ENCODE measurements around the gene LMAN2. TPM values are rescaled to one million over a fixed set of nuclear protein-coding genes. Genes with fewer than 3 reads are reported as not detected.

LMAN2 gene
- polyA plus RNA-seq, 2 donors = 84.0 to 190 TPM

DNA sequence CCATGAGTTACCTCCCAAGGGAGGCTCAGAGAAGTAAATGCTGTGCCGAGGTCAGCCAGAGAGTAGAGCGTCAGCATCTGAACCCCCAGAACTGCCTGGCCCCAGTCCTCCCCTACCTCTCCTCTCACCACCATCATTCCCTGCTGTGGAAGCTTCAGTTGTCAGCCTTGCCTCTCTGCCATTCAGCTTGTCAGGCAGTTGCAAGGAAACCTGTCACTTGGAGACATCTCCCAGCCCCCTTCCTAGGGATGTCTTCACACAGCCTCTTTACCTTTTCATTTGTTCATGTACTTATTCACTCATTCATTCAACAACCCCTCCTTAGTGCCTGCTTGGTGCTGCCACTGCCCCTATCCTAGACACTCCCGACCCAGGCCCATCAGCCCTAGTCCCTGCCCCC is 8.4 kb upstream of the LMAN2 start:
- WGBS, 2 donors = 84 to 93% methylated on average over 2 to 3 of the region's 3 CpGs
- Histone ChIP-seq H3K36me3 (ENCODE audit: control insufficient read depth in 2 of 2, insufficient read depth in 2 of 2, low read length in 1 of 2) (no peaks in the 10 kb centered on the region), H3K9me3 (ENCODE audit: control insufficient read depth in 2 of 2, insufficient read depth in 1 of 2, low read depth in 1 of 2, low read length in 1 of 2) (peaks cover 0 to 2% of the 10 kb centered on the region in 2 donors), H3K27me3 (ENCODE audit: control insufficient read depth in 1 of 2, insufficient read depth in 2 of 2, low read length in 2 of 2) (no peaks in the 10 kb centered on the region), H3K4me3 (ENCODE audit: low read depth in 1 of 2, low read length in 2 of 2) (no peak overlapping the region), H3K4me1 (ENCODE audit: control insufficient read depth in 2 of 2, insufficient read depth in 2 of 2, low read length in 1 of 2) (peaks cover 0 to 18% of the 10 kb centered on the region in 2 donors), H3K27ac (ENCODE audit: low read depth in 2 of 2, low read length in 1 of 2) (no peak overlapping the region)

DNA sequence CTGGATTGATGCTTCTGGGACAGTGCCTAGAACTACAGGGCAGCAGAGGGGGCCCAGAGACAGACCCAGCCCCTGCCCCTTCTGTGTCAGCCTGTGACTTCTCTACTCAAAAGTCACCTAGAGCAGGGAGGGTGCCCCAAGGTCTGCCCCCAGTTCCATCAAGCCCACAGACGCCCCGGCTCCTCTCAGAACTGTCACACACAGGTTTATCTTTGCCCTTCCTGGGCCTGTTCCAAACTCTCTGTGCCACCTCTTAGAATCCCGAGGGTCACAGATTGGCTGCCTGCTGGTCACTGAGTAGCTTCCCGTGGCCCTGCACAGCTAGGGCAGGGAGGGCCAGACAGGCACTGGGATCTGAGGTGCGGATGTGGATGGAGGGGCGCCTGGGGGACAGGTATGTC is 8.0 kb upstream of the LMAN2 start:
- 85 to 90% methylated on average over 6 of the region's 6 CpGs for WGBS, 2 donors
- H3K4me3 ChIP-seq (ENCODE audit: low read depth in 1 of 2, low read length in 2 of 2) = no peak overlapping the region

DNA sequence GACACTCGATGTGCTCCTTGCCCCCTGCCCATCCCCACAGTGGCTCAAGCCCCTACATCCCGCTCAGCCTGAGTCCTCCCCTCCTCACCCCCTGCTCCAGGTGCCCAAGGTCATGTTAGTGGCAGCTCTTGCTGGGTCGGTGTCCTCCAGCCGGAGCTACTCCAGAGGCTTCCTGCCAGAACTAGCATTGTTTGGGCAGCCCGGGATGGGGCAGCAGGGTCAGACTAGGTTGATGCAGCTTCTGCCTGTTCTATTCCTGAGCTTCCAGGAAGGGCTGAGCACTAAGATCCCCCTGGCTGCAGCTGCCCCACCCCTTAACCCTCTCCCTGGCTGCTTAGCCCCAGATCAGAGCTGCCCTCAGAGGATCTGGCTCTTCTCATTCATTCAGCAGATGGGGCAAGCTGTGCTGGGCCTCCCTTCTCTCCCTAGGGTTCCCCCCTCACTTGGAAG is 6.9 kb upstream of the LMAN2 start:
- WGBS, 2 donors = 19 to 23% methylated on average over 5 of the region's 5 CpGs
- peaks cover 0 to 2% of the 10 kb centered on the region in 2 donors for H3K9me3 ChIP-seq (ENCODE audit: control insufficient read depth in 2 of 2, insufficient read depth in 1 of 2, low read depth in 1 of 2, low read length in 1 of 2)
- H3K27me3 ChIP-seq (ENCODE audit: control insufficient read depth in 1 of 2, insufficient read depth in 2 of 2, low read length in 2 of 2) = no peaks in the 10 kb centered on the region
- H3K27ac ChIP-seq (ENCODE audit: low read depth in 2 of 2, low read length in 1 of 2) = peak overlapping the region in 1 of 2 donors; percentile 42
- H3K4me3 ChIP-seq (ENCODE audit: low read depth in 1 of 2, low read length in 2 of 2) = peak overlapping the region; percentile 39 to 55
- H3K4me1 ChIP-seq (ENCODE audit: control insufficient read depth in 2 of 2, insufficient read depth in 2 of 2, low read length in 1 of 2) = peaks cover 0 to 18% of the 10 kb centered on the region in 2 donors
- H3K36me3 ChIP-seq (ENCODE audit: control insufficient read depth in 2 of 2, insufficient read depth in 2 of 2, low read length in 1 of 2) = no peaks in the 10 kb centered on the region

More for the DNA sequence above, 8.0 kb upstream of the LMAN2 start:
- Histone ChIP-seq H3K27me3 (ENCODE audit: control insufficient read depth in 1 of 2, insufficient read depth in 2 of 2, low read length in 2 of 2) (no peaks in the 10 kb centered on the region), H3K4me1 (ENCODE audit: control insufficient read depth in 2 of 2, insufficient read depth in 2 of 2, low read length in 1 of 2) (peaks cover 0 to 18% of the 10 kb centered on the region in 2 donors), H3K9me3 (ENCODE audit: control insufficient read depth in 2 of 2, insufficient read depth in 1 of 2, low read depth in 1 of 2, low read length in 1 of 2) (peaks cover 0 to 2% of the 10 kb centered on the region in 2 donors), H3K36me3 (ENCODE audit: control insufficient read depth in 2 of 2, insufficient read depth in 2 of 2, low read length in 1 of 2) (no peaks in the 10 kb centered on the region), H3K27ac (ENCODE audit: low read depth in 2 of 2, low read length in 1 of 2) (no peak overlapping the region)

DNA sequence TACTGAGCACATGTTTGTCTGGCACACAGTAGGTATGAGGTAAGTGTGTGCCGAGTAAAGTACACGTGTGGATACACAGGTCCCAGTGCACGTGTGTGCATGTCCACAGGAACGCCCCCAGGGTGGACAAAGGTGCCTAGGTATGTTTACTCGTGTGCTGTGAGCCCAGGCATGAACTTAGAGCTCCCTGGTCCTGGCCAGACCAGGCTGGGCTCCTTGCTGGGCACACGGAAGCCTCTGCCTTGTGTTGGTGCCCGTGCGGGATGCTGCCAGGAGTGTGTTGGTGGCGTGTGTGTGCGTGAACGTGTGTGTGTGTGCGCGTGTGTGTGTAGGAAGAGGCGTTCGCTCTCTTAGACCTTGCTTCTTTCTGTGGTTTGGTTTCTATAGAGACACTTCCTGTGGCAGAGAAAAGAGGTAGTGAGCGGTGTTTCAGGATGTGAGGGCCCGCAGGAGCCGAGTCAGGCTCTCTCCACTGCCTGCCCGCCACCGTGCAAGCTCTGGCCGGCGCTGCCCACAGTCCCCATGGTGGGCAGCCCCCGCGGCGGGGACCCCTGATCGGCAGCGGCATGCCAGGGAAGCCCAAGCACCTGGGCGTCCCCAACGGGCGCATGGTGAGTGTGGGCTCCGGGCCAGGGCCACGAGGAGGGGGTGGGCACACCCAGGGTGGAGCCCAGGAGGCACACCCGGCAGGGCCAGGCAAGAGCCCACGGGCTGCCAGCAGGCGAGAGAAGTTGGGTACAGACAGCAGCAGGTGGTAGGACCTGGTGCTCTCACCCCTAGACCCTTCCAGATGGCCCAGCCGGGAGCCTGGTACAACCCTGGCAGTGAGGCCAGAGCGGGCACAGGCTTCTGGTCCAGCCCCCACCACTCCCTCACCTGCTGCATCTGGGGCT is 6.2 kb upstream of the LMAN2 start, which contains the start of gene RGS14:
Gene RGS14, plus strand, starts transcription at position 466 of the 893 bp plus-strand sequence. Its CDS starts 101 bp downstream, at position 567.
- WGBS, 2 donors = 20 to 28% methylated on average over 37 of the region's 37 CpGs
- Histone ChIP-seq H3K27me3 (ENCODE audit: control insufficient read depth in 1 of 2, insufficient read depth in 2 of 2, low read length in 2 of 2) (no peaks in the 10 kb centered on the region), H3K4me3 (ENCODE audit: low read depth in 1 of 2, low read length in 2 of 2) (peak within 1 kb of the TSS; percentile 39 to 55), H3K9me3 (ENCODE audit: control insufficient read depth in 2 of 2, insufficient read depth in 1 of 2, low read depth in 1 of 2, low read length in 1 of 2) (peaks cover 0 to 2% of the 10 kb centered on the region in 2 donors), H3K27ac (ENCODE audit: low read depth in 2 of 2, low read length in 1 of 2) (peak within 1 kb of the TSS; percentile 21 to 42), H3K36me3 (ENCODE audit: control insufficient read depth in 2 of 2, insufficient read depth in 2 of 2, low read length in 1 of 2) (no peaks in the 10 kb centered on the region), H3K4me1 (ENCODE audit: control insufficient read depth in 2 of 2, insufficient read depth in 2 of 2, low read length in 1 of 2) (peaks cover 0 to 18% of the 10 kb centered on the region in 2 donors)

DNA sequence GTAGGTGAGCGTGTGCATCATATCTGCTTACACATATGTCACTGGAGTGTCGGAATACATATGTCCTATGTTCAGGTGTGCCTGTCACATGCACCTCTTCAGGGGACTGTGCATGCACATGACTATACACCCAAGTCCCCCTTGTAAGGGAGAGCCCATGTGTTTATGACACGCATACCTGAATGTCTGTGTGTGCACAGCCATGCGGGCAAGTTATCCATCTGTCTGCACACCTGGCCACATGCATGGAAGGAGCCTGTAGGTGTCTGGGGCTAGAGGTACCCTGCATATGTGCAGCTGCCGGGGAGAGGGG is 5.6 kb upstream of the LMAN2 start:
- H3K27me3 ChIP-seq (ENCODE audit: control insufficient read depth in 1 of 2, insufficient read depth in 2 of 2, low read length in 2 of 2) = no peaks in the 10 kb centered on the region
- peaks cover 0 to 2% of the 10 kb centered on the region in 2 donors for H3K9me3 ChIP-seq (ENCODE audit: control insufficient read depth in 2 of 2, insufficient read depth in 1 of 2, low read depth in 1 of 2, low read length in 1 of 2)
- 77 to 79% methylated on average over 5 of the region's 5 CpGs for WGBS, 2 donors
- no peaks in the 10 kb centered on the region for H3K36me3 ChIP-seq (ENCODE audit: control insufficient read depth in 2 of 2, insufficient read depth in 2 of 2, low read length in 1 of 2)
- peaks cover 0 to 17% of the 10 kb centered on the region in 2 donors for H3K4me1 ChIP-seq (ENCODE audit: control insufficient read depth in 2 of 2, insufficient read depth in 2 of 2, low read length in 1 of 2)
- no peak overlapping the region for H3K4me3 ChIP-seq (ENCODE audit: low read depth in 1 of 2, low read length in 2 of 2)
- H3K27ac ChIP-seq (ENCODE audit: low read depth in 2 of 2, low read length in 1 of 2) = no peak overlapping the region

DNA sequence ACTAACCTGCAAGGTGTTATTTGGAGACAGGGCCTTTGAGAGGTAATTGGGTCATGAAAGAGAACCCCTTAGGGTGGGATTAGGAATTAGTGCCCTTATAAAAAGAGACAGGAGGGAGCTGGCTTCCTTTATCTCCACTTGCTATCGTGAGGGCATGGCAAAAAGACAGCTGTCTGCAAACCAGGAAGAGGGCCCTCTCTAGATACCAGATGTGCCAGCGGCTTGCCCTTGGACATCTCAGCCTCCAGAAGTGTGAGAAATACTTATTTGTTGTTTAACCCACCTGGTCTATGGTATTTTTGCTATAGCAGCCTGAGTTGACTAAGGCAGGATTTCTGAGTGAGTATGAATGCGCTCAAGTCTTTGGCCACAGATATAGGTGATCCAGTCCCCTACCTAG is 5.3 kb upstream of the LMAN2 start:
- Histone ChIP-seq H3K27me3 (ENCODE audit: control insufficient read depth in 1 of 2, insufficient read depth in 2 of 2, low read length in 2 of 2) (no peaks in the 10 kb centered on the region), H3K27ac (ENCODE audit: low read depth in 2 of 2, low read length in 1 of 2) (no peak overlapping the region), H3K4me1 (ENCODE audit: control insufficient read depth in 2 of 2, insufficient read depth in 2 of 2, low read length in 1 of 2) (peaks cover 0 to 17% of the 10 kb centered on the region in 2 donors), H3K36me3 (ENCODE audit: control insufficient read depth in 2 of 2, insufficient read depth in 2 of 2, low read length in 1 of 2) (no peaks in the 10 kb centered on the region), H3K4me3 (ENCODE audit: low read depth in 1 of 2, low read length in 2 of 2) (no peak overlapping the region), H3K9me3 (ENCODE audit: control insufficient read depth in 2 of 2, insufficient read depth in 1 of 2, low read depth in 1 of 2, low read length in 1 of 2) (peaks cover 0 to 2% of the 10 kb centered on the region in 2 donors)
- 58 to 71% methylated on average over 3 of the region's 3 CpGs for WGBS, 2 donors

GRCh38 chr5:177355868-177356168 is 4.3 kb upstream of the LMAN2 start:
- peaks cover 0 to 19% of the 10 kb centered on the region in 2 donors for H3K4me1 ChIP-seq (ENCODE audit: control insufficient read depth in 2 of 2, insufficient read depth in 2 of 2, low read length in 1 of 2)
- no peak overlapping the region for H3K27ac ChIP-seq (ENCODE audit: low read depth in 2 of 2, low read length in 1 of 2)
- peaks cover 0 to 2% of the 10 kb centered on the region in 2 donors for H3K9me3 ChIP-seq (ENCODE audit: control insufficient read depth in 2 of 2, insufficient read depth in 1 of 2, low read depth in 1 of 2, low read length in 1 of 2)
- H3K27me3 ChIP-seq (ENCODE audit: control insufficient read depth in 1 of 2, insufficient read depth in 2 of 2, low read length in 2 of 2) = no peaks in the 10 kb centered on the region
- WGBS, 2 donors = 17 to 24% methylated on average over 1 of the region's 1 CpG
- no peak overlapping the region for H3K4me3 ChIP-seq (ENCODE audit: low read depth in 1 of 2, low read length in 2 of 2)
- H3K36me3 ChIP-seq (ENCODE audit: control insufficient read depth in 2 of 2, insufficient read depth in 2 of 2, low read length in 1 of 2) = no peaks in the 10 kb centered on the region

GRCh38 chr5:177355162-177355867 is 3.8 kb upstream of the LMAN2 start:
- H3K4me1 ChIP-seq (ENCODE audit: control insufficient read depth in 2 of 2, insufficient read depth in 2 of 2, low read length in 1 of 2) = peaks cover 1 to 21% of the 10 kb centered on the region in 2 donors
- WGBS, 2 donors = 86 to 89% methylated on average over 1 of the region's 1 CpG
- no peak overlapping the region for H3K4me3 ChIP-seq (ENCODE audit: low read depth in 1 of 2, low read length in 2 of 2)

DNA sequence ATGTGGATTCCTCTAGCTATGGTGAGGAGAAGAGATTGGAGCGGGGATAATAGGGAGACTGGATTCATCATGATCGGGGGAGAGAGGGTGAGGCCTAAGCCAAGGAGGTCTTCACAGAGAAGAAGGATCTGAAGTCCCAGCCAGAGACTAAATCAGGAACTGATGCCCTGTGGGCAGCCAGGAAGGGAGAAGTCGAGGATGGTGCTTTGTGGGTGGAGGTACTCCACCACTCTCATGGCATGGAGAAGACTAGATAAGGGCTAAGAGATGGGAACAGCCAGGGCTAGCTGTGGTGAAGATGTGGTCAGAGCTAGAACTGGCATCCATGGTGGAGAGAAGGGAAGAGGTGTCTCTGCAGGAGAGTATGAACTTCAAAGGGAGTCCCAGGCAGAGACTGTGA is 3.2 kb upstream of the LMAN2 start:
- H3K9me3 ChIP-seq (ENCODE audit: control insufficient read depth in 2 of 2, insufficient read depth in 1 of 2, low read depth in 1 of 2, low read length in 1 of 2) = peaks cover 0 to 2% of the 10 kb centered on the region in 2 donors
- H3K36me3 ChIP-seq (ENCODE audit: control insufficient read depth in 2 of 2, insufficient read depth in 2 of 2, low read length in 1 of 2) = no peaks in the 10 kb centered on the region
- H3K4me1 ChIP-seq (ENCODE audit: control insufficient read depth in 2 of 2, insufficient read depth in 2 of 2, low read length in 1 of 2) = peaks cover 2 to 24% of the 10 kb centered on the region in 2 donors
- no peak overlapping the region for H3K4me3 ChIP-seq (ENCODE audit: low read depth in 1 of 2, low read length in 2 of 2)
- no peaks in the 10 kb centered on the region for H3K27me3 ChIP-seq (ENCODE audit: control insufficient read depth in 1 of 2, insufficient read depth in 2 of 2, low read length in 2 of 2)
- H3K27ac ChIP-seq (ENCODE audit: low read depth in 2 of 2, low read length in 1 of 2) = no peak overlapping the region
- 75 to 81% methylated on average over 3 of the region's 3 CpGs for WGBS, 2 donors

More at GRCh38 chr5:177355162-177355867, 3.8 kb upstream of the LMAN2 start:
- peaks cover 0 to 2% of the 10 kb centered on the region in 2 donors for H3K9me3 ChIP-seq (ENCODE audit: control insufficient read depth in 2 of 2, insufficient read depth in 1 of 2, low read depth in 1 of 2, low read length in 1 of 2)
- H3K27ac ChIP-seq (ENCODE audit: low read depth in 2 of 2, low read length in 1 of 2) = no peak overlapping the region
- no peaks in the 10 kb centered on the region for H3K27me3 ChIP-seq (ENCODE audit: control insufficient read depth in 1 of 2, insufficient read depth in 2 of 2, low read length in 2 of 2)
- no peaks in the 10 kb centered on the region for H3K36me3 ChIP-seq (ENCODE audit: control insufficient read depth in 2 of 2, insufficient read depth in 2 of 2, low read length in 1 of 2)
